Fibroblast of the aortic adventitia (primary cell): ENCODE measurements around the gene CD38. TPM values are rescaled to one million over a fixed set of nuclear protein-coding genes. Genes with fewer than 3 reads are reported as not detected.

Source experiments
- DNase-seq: peaks from one replicate; pipeline ENCODE4 v3.0.0-alpha.2; 2010; ENCODE audit warnings: low read depth
- H3K4me3 ChIP-seq: 2 replicates; pipeline ENCODE4 v1.5.1; 2011; ENCODE audit warnings: low read depth, mild to moderate bottlenecking, control low read depth, low read length, moderate library complexity
- total RNA-seq: library from RNA; depleted of rRNA; stranded (reverse); fragments of >200 nt; gene quantifications from 2 replicates; pipeline ENCODE4 v1.2.3, GENCODE V29; 2012; ENCODE audit warnings: low replicate concordance
- TF ChIP-seq, protein P1 (sequence below): IDR thresholded peaks from 2 replicates; pipeline ENCODE4 v1.5.1; 2011; ENCODE audit warnings: mild to moderate bottlenecking, low read length, control low read depth, inconsistent platforms; ENCODE audit not compliant: insufficient read depth

CD38 gene
- total RNA-seq, 1 donor, result not detected

DNA sequence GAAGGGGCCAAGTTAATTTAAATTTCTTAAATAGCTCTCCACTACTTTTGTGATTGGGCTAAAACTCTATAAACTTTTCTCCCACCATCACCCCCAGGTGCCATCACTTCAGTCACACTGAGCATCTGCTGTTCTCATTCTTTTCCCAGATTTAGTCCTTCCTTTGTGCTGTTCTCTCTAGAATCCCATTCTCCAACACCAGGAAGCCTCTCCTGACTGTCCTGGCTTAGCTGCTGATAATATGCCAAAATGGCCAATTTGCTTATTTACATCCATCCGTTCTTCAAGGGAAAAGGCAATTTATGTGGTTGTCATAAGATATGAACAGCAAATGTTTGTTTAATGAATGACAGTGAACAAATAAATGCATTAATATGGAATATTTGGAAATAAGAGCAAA, 116.3 kb downstream of the CD38 start:
- TF ChIP-seq, protein P1, sequence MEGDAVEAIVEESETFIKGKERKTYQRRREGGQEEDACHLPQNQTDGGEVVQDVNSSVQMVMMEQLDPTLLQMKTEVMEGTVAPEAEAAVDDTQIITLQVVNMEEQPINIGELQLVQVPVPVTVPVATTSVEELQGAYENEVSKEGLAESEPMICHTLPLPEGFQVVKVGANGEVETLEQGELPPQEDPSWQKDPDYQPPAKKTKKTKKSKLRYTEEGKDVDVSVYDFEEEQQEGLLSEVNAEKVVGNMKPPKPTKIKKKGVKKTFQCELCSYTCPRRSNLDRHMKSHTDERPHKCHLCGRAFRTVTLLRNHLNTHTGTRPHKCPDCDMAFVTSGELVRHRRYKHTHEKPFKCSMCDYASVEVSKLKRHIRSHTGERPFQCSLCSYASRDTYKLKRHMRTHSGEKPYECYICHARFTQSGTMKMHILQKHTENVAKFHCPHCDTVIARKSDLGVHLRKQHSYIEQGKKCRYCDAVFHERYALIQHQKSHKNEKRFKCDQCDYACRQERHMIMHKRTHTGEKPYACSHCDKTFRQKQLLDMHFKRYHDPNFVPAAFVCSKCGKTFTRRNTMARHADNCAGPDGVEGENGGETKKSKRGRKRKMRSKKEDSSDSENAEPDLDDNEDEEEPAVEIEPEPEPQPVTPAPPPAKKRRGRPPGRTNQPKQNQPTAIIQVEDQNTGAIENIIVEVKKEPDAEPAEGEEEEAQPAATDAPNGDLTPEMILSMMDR, result no peak
- DNase-seq, result no peak
- H3K4me3 ChIP-seq, result no peak overlapping the region

DNA sequence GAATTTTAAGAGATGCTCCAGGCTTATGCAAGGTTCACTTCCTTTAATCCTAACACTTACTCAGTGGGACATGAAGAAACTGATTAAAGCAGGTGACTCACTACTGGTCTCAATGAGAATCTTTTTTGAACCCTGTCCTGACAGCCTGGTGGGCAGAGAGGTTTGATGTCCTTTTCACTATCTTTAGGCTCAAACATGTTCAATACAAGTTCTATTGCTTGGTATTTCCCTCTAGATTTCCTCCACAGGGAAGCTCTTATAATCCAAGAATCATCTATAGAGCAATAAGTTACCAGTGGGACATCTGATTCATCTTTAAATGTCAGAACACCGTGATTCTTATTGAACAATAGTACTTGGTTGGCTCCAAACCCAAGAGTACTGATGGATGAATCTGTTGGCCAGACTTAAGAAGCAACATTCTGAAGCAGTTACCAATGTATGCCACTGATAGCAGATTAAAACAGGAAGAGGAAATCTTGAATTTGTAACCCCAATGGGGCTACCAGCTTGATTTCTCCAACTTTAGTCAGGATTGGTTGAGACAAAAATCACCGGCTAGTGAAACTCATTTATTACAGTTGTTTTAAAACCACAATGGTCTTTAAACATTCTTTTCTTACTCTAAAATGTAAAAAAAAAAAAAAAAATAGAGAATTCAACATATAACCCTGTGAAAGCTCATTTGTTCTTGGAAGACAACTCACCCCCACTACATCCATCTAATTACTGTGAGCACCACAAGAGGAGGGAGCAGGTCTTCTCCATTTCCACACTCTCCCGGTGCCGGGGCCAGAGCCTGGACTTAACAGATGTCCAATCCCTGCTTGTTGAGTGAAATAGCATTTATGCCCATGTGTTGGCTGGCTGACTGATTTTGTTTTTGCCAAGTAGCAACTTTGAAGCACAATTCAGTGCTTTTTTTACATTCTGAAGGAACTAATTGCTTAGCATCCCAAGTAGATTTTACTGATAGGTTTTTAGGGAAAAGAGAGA, 117.1 kb downstream of the CD38 start:
- TF ChIP-seq, protein P1, result no peak
- DNase-seq, result peak; percentile 64
- H3K4me3 ChIP-seq, result no peak overlapping the region

DNA sequence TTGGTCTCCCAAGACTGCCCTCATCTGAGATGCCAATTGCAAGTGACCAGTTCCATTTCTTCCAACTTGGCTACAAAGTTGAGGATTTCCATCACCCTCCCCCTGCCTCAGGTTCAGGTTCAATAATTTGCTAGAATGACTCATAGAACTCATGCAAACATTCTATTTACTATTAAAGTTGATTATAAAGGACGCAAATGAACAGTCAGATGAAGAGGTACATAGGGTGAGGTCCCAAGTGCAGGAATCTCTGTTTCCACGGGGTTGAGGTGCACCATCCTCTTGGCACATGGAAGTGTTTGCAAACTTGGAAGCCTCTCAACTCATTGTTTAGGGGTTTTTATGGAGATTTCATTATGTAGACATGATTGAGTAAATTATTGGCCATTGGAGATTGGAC, 119.4 kb downstream of the CD38 start:
- TF ChIP-seq, protein P1, result no peak
- DNase-seq, result no peak

DNA sequence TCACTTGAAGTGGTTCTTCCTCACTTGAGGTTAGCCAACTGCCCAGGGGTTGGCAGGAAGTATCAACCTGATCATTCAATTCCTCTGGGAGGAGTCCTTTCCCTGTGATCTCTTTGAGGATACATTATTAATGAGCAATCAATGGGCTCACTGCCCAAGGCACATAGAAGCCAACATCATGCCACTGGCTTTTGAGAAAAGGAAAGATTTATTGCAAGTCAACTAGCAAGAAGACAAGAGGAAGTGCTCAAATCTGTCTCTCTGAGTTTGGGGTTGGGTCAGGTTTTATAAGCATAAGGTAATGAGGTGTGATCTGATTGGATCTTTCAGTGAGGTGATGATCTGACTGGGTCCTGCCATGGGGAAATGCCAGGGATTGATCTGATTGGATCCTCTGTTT, 120.8 kb downstream of the CD38 start:
- TF ChIP-seq, protein P1, result no peak
- H3K4me3 ChIP-seq, result no peak overlapping the region
- DNase-seq, result peak; percentile 26

More for the DNA sequence above, 119.4 kb downstream of the CD38 start:
- H3K4me3 ChIP-seq, result no peak overlapping the region

DNA sequence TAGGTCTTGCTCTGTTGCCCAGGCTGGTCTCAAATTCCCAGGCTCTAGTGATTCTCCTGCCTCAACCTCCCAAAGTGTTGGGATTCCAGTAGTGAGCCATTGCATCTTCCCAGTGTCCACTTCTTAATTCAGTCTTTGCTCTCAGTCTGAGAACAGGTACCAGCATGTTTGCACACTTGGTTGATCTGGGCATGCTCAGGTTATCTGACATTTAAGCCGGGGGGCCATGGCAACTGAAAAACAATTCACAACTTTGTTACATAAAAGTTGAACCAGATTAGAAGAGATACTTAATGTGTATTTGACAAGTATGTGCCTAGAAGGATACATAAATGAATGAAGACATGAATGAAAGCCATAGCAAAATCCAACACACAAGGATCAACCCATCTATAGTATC, 121.4 kb downstream of the CD38 start:
- no peak overlapping the region for H3K4me3 ChIP-seq
- no peak for DNase-seq
- TF ChIP-seq, protein P1, result no peak

DNA sequence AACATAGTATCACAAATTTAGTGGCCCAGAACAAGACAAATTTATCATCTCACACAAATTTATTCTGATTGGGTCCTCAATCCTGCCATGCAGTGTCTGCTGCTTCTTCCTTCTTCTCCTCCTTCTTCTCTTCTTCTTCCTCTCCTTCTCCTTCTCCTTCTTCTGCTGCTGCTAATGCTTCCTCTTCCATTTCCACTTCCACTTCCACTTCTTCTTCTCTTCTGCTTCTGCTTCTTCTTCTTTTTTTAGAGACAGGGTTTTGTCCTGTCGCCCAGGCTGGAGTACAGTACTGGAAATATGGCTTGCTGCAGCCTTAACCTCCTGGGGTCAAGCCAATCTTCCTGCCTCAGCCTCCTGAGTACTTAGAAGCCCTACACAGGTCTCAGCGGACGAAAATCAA, 122.9 kb downstream of the CD38 start:
- no peak overlapping the region for H3K4me3 ChIP-seq
- TF ChIP-seq, protein P1, result no peak
- DNase-seq, result no peak
